HG03558 (cell line): ENCODE results near the gene GIPR.
"Not testable (repeated sequence)": the region's sequence is repeated elsewhere in the genome, so short reads cannot be mapped to it uniquely, and the experiment has no call there.

ENCODE experiments used
- ATAC-seq: cut with Tn5 transposase; IDR thresholded peaks from one replicate; pipeline ENCODE4 v1.9.1; 2021; ENCODE audit warnings: moderate number of reproducible peaks; ENCODE audit not compliant: unreplicated experiment; ENCODE audit errors: extremely low read depth

The GIPR gene

DNA sequence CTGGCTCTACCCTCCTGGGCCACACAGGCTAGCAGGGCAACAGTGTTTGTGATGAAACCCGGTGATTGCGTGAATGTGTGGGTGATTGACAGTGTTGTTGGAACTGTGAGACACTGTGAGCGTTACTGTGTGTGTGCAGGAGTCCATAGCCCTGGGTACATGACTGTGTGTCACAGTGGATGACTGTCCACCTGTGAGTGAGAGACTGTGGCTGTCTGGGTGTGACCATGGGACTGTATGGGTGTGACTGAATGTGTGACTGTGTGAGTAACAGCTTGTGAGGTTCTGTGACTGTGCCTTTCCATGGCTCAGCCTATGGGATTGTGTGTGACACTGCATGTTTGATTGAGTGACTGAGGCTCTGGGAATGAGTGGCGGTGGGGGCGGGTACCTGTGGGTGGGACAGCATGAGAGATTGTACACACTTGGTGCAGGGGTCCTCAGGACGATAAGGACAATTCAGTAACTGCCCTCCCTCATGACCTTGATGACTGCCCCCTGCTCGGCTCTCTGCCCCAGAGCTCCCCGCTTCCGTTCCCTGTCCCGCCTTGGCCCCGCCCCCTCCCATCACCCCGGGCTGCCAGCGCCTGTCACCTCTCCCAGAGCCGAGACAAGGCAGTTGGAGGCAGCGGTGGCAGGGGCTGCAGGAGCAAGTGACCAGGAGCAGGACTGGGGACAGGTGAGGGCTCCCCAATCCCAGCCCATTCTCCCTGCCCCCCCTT is at the start of gene GIPR:
TSS of gene GIPR (plus strand) at position 602 of the 722 bp plus-strand sequence. CDS start 1,300 bp downstream, outside the sequence.
- ATAC-seq: no peak

DNA sequence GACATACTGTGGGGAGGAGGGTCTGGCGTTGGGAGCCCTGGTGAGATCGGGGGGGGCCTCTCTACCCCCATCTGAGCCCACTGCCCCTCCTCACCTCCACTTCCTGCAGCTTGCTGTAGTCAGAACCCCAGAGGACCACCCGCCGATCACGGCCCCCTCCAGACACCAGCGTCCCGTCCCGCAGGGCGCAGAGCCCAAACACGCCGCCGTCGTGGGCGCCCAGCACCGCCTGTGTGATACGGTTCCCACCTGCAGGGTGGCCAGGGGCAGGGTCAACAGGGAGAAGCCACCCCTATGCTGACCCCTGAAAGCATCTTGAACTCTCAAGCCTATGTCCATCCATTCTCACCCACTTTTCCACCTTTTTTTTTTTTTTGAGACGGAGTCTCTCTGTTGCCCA is 46.6 kb upstream of the GIPR start:
- ATAC-seq: no peak

- ATAC-seq: no peak
These were observed 46.0 kb upstream of the GIPR start for GRCh38 chr19:45621976-45622503.

- no peak for ATAC-seq
These were observed 44.0 kb upstream of the GIPR start for GRCh38 chr19:45623984-45624383.

DNA sequence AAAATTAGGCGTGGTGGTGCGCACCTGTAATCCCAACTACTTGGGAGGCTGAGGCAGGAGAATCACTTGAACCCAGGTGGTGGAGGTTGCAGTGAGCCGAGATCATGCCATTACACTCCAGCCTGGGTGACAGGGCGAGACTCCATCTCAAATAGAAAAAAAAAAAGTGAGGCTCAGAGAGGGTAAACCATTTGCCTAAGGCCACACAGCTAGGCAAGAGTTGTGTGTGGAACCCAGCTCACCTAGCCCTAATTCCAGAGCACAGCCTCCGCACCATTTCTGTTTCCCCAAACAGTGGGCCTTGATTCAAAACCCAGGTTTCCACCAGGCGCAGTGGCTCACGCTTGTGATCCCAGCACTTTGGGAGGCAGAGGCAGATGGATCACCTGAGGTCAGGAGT is 39.8 kb upstream of the GIPR start:
- not testable (repeated sequence) for ATAC-seq

- no peak for ATAC-seq
These were observed 38.3 kb upstream of the GIPR start for GRCh38 chr19:45629704-45630103.

GRCh38 chr19:45630463-45630862 is 37.6 kb upstream of the GIPR start:
- no peak for ATAC-seq

GRCh38 chr19:45632468-45633196 is 35.4 kb upstream of the GIPR start:
- no peak for ATAC-seq

DNA sequence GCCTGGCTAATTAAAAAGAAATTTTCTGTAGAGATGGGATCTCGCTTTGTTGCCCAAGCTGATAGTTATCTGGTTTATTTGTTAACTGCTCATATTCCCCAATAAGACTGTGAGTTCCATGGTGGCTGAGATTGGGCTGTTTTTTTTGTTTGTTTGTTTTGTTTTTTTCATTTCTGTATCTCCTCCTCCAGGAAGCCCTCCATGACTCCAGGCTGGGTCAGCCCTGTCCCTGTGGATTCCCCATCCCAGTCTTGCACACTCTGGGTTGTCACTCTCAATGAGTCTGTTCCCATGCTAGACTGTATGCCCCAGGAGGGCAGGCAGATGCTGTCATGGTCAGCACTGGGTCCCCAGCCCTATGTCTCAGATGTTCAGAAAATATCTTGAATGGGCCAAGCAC is 31.7 kb upstream of the GIPR start:
- ATAC-seq: no peak

DNA sequence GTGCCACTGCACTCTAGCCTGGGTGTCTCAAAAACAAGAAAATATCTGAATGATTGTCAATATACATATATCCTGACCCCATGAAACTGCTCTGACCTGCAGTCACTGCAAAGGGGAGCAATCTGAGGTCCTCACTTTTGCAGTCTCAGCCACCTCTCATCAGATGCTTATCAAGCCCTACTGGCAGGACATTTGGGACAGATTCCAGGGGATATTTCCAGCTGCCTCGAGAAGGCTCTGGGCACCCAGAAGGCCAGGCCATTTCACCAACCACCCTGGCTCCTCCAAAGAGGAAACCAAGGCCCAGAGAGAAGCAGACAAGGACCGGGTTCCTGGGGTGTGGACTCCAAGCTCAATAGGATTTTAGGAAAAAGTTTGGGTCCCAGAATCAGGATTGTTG is 31.1 kb upstream of the GIPR start:
- no peak for ATAC-seq

DNA sequence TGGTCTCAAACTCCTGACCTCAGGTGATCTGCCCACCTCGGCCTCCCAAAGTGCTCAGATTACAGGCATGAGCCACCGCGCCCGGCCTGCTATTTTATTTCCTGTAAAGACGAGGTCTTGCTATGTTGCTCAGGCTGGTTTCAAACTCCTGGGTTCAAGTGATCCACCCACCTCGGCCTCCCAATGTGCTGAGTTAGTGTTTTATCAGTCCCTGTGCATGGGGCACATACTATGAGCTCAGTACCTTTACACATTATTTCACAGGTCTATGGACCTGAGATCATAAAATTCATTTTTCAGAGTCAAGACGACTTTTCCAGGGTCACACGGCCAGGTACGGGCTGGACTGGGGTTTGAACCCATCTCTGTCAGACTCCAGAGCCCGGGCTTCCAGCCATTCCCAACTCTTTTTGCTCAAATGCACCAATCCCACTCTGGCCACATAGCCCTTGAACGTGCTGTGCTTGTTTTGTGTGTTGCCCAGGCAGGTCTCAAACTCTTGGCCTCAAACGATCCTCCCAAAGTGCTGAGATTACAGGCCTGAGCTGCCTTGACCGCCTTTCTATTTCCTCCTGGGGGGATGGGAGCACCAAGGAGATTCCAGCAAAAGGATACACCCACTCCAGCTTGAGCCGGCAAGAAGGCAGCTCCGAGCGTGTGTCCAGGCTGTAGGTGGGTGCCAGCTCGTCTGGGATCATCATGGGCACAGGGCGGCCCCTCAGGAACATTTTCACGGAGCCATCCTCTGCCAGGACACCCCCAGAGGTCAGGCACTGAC is 29.9 kb upstream of the GIPR start:
- ATAC-seq: no peak

DNA sequence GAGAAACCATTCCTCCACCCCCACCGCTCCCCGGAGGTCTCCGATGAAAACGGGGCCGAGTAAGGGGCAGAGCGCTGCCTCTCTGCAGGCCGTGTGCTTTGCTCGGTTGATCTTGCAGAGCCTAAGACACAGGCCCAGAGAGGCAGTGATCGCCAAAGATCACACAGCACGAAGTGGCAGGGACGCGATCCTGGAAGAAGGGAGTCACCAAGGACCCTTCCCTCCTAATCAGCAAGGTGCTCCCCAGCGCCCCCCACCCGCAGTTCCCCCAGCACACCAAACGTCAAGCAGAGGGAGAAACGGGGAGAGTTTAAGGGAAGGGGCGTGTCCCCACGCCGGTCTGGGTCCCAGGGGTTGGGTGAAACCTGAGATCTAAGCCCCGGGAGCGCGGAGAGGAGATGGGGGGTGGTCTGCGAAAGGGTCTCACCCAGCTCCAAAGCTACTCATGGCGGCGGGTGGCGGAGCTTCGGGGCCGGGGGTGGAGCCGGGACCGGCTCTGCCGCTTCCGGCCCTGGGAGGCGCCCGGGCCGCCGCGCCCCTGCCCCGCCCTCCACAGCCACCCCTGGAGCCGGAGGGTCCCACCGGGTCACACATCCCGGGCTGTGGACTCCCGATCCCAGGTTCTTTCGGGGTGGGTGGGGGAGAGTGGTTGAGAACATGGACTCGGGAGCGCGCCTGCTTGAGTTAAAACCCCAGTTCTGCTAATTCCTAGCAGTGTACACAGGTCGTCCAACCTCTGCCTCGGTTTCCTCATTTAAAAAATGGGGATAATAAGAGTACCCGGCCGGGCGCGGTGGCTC is 28.9 kb upstream of the GIPR start, which contains the start of gene EML2:
TSS of gene EML2 (minus strand) at position 468 of the 800 bp plus-strand sequence. CDS start at position 447, 21 bp downstream.
- ATAC-seq: no peak

DNA sequence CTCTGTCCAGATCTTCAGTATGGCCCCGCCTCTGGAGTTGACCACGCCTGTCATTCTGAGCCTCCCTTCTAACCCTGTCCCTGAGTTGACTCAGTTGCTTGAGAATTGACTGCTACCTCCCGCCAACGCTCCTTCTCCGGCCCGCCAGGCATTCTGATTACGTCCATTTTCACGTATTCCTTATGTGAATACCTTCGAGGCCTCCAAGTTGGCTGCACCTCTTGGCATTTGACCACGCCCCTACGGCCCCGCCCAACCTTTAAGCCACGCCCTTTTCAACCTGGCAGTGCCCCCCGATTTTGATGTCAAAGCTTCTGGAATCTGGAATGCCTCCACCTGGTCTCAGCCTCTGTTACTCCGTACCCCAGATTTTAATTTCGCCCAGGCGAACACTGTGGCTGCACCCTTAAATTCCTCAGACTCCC is 27.2 kb upstream of the GIPR start:
- ATAC-seq: no peak

- ATAC-seq: no peak
These were observed 26.5 kb upstream of the GIPR start for GRCh38 chr19:45641274-45642105.

DNA sequence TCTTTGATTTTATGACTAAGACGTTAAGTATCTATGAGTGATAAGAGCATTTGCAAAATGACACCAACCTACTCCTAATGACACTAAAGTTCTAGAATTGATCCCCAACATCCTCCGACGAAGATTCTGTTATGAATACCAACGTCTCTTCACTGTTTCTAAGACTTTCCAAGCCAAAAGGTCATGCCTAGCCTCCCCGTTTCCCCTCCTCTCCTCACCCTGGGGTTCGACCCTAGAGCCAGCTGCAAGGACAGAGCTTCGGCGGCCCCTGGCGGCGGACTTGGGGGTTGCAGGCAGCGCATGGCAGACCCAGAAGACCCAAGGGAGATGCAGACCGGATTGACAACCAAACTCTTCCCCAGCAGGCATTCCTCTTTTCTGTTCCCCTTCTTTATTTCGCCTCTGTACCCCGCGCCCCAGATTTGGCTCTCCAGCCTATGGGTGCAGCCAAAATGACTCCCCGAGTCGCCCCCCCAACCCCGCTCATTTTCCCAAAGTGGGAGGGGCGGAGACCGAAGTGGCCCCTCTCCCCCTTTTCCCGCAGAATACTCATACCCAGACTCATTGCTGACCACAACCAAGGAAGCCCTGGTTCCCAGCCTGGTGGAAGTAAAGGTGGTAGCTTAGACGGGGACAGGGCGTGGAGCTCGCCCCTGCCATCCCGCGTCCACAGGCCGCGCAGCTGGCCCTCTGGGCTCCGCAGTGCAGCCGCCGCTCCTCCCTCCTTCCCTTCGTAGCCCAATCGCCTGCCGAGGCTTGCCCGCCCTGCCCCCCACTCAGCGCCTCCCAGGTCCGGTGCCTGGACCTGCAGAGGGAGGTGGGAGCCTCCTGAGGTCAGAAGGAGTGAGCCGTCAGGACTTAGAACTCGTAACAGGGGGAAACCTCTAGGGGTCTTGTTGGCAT is 24.7 kb upstream of the GIPR start:
- no peak for ATAC-seq

DNA sequence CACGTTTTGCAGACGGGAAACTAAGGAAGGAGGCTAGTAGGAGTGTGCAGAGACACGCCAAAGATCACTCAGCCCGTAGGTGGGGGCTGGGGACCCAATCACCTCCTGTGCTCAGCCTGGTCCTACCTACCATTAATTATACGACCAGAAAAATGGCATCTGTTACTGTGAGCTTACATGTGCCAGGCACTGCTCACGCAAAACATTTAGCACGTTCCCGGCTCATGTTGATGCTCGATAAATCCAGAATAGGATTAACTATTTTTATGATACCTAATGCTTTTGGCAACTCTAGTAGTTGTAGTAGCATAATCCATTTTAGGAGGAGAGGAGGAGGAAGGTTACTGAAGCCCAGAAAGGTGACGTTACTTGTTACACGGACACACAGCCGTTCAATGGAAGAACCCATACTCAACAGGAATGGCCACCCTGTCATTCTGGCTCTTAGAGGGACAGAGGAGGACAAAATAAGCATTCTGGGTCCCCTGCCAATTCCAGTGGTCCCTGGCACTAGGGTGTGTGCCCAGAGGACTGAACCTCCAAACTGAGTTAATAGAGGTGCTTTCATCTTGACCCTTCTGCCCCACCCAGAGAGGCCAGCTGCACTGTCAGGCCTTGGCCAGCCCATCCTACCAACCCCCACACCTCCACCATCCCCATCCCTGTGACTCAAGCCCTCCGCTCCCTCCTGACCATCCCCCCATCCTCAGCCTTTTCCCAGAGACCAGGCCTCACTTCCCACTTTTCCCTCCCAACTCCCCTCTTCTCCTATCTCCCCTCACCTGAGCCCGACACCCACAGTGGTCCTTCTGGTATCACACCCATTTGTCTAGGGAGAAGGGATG is 23.9 kb upstream of the GIPR start:
- ATAC-seq: no peak

DNA sequence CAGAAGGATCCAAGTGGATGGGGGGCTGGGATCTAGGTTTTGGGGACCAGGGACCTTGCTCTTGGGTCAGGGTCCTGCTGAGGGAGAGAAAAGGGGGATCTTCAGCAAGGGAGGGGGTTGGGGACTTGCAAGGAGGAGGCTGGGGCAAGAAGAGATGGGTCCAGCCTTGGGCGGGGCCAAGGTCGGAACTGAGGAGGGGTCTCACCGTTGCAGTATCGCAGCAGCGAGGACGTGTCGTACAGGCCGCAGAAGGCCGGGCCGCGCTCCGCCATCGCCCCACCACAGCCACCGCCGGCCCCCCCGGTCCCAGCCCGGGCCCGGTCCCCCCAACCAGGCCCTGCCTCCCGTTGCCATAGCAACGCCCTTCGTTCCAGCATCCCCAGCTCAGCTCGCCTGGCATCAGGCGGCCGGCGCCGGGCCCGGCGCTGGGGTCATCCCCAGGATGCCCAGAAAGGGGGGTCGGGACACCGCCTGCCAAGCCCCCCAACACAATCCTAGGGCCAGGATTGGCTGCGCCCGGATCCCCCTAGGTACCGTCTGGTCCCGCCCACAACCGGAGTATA is 22.9 kb upstream of the GIPR start:
- ATAC-seq: no peak
